BLaER1 treated with 17β-estradiol and CSF1 and Interleukin-3, amounts not matched to agents 10 nM and 100 nM (cell line): ENCODE measurements around the gene PIK3C2B.

Experiments used
- H3K27ac ChIP-seq, 11 experiments: shearing (Covaris generic); formaldehyde crosslinking; 2 replicates each; pipeline ENCODE4 v1.8.1; 2022
- H3K27me3 ChIP-seq, 11 experiments: shearing (Covaris generic); formaldehyde crosslinking; 2 replicates each; pipeline ENCODE4 v1.8.1; 2022
- H3K36me3 ChIP-seq, 11 experiments: shearing (Covaris generic); formaldehyde crosslinking; 2 replicates each; pipeline ENCODE4 v1.8.1; 2022
- H3K4me1 ChIP-seq, 10 experiments: shearing (Covaris generic); formaldehyde crosslinking; 2 replicates each; pipeline ENCODE4 v1.8.1; 2022
- H3K4me2 ChIP-seq, 11 experiments: shearing (Covaris generic); formaldehyde crosslinking; 2 replicates each; pipeline ENCODE4 v1.8.1; 2022
- H3K4me3 ChIP-seq, 10 experiments: shearing (Covaris generic); formaldehyde crosslinking; 2 replicates each; pipeline ENCODE4 v1.8.1; 2022
- H3K9ac ChIP-seq, 11 experiments: shearing (Covaris generic); formaldehyde crosslinking; 2 replicates each; pipeline ENCODE4 v1.8.1; 2022
- H3K9me3 ChIP-seq, 11 experiments: shearing (Covaris generic); formaldehyde crosslinking; replicated peaks in 1 of 11; 2 replicates each; pipeline ENCODE4 v1.8.1; 2022
- H4K20me1 ChIP-seq, 11 experiments: shearing (Covaris generic); formaldehyde crosslinking; 2 replicates each; pipeline ENCODE4 v1.8.1; 2022
- Cebpa-rat ChIP-seq, 11 experiments: shearing (Covaris generic); IDR thresholded peaks; 2 replicates each; pipeline ENCODE4 v1.8.1; 2022

PIK3C2B gene

DNA sequence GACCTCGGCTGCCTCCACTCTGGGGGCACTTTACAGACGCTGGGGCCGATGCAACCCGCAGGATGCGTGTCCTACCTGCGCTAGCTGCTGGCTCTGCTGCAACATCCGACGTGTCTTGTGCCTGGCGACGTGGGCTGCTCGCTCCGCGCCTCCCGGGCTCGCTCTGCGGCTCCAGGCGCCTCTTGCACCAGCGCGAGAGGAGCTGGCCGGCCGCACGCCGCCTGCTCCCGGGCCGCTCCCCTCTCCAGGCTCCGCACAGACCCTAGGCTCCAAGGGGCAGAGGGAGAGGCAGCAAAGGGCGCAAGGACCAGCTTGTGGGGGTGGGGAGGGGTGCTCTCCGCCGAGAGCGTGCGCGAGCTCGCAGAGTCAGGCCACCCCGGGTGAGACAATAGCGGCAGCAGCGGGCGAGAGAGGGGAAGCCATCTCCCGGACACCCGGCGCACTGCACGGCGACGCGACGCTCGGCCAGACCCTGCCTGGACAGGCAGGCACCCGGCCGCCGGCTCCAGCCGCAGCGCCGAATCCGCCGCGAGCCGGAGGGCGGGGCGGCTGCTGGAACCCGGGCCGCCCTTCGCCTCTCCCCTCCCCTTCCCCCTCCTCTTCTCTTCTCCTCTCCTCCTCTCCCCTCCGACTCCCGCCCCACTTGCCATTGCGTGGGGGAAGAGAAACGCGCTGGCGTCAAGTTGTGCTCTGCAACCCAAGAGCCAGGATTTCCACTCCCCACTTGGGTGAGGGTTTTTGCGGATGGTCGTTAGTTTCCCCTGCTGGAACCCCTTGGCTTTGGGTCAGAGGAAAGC is at the start of gene PIK3C2B:
Gene PIK3C2B (minus strand): TSS at position 525 of the 797 bp plus-strand sequence. CDS start 25,003 bp downstream, outside the sequence.
- Histone ChIP-seq H3K4me2 (peak within 1 kb of the TSS; percentile 91 to 99 (median 97)), H3K4me3 (peak within 1 kb of the TSS; percentile 69 to 97 (median 92)), H3K4me1 (peaks cover 63 to 86% (median 80%) of the 10 kb centered on the region in 10 experiments), H3K9me3 (no peaks in the 10 kb centered on the region), H4K20me1 (peaks cover 0 to 39% (median 12%) of the 10 kb centered on the region in 11 experiments; a peak in 14 of 22 replicates), H3K36me3 (peaks cover 0 to 14% (median 10%) of the 10 kb centered on the region in 11 experiments; a peak in 15 of 22 replicates), H3K27ac (peak within 1 kb of the TSS; percentile 41 to 98 (median 92); a peak in 21 of 22 replicates), H3K27me3 (no peaks in the 10 kb centered on the region), H3K9ac (peak within 1 kb of the TSS; percentile 78 to 96 (median 93))
- TF ChIP-seq Cebpa-rat (IDR thresholded peaks at IDR 0.05): no peak

DNA sequence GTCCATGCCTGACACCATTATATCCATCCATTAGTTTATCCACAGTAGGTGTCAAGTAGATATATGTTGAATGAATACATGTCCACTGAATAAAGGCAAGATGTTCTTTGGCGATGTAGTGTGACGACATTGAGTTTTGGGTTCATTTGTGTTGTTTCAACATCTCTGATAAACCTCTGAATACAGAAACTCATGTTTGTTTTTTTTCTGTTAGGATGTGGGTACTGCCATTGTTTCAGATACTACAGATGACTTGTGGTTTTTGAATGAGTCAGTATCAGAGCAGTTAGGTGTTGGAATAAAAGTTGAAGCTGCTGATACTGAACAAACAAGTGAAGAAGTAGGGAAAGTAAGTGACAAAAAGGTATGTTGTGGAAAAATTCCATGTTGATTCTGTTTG is 49.7 kb upstream of the PIK3C2B start:
- H3K9me3 ChIP-seq: no peaks in the 10 kb centered on the region
- no peak for TF ChIP-seq Cebpa-rat (IDR thresholded peaks at IDR 0.05)
- H3K4me2 ChIP-seq: peak overlapping the region in 6 of 11 experiments; percentile 2 to 47 (median 32); a peak in 9 of 22 replicates
- H3K4me1 ChIP-seq: peaks cover 0 to 35% (median 24%) of the 10 kb centered on the region in 10 experiments; a peak in 17 of 20 replicates
- peaks cover 0 to 98% (median 3%) of the 10 kb centered on the region in 11 experiments; a peak in 8 of 22 replicates for H4K20me1 ChIP-seq
- H3K36me3 ChIP-seq: peaks cover 100% of the 10 kb centered on the region in 11 experiments
- H3K9ac ChIP-seq: no peak overlapping the region; a peak in 1 of 22 replicates
- H3K4me3 ChIP-seq: no peak overlapping the region
- H3K27me3 ChIP-seq: no peaks in the 10 kb centered on the region
- peak overlapping the region in 9 of 11 experiments; percentile 46 to 71 (median 67); a peak in 17 of 22 replicates for H3K27ac ChIP-seq

DNA sequence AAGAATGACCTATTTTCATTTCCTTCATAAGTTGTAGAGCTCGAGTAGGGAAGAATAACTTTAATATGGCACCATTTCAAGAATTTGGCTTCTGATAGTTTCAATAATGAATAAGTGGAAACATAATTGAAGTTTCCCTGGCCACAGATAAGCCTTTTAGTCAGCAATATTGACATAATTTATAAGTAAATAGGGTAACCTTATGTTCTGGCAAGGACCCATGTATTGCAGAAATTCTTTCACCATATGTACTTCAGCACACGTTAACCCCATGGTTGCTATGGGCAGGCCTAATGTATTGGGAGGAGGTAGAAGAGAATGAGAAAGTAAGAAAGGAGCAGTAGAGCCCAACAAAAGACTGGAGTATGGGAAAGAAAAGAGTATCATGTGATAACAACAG is 47.0 kb upstream of the PIK3C2B start:
- peaks cover 100% of the 10 kb centered on the region in 11 experiments for H3K36me3 ChIP-seq
- no peak overlapping the region for H3K9ac ChIP-seq
- H3K4me3 ChIP-seq: no peak overlapping the region
- H3K4me1 ChIP-seq: peaks cover 0 to 35% (median 24%) of the 10 kb centered on the region in 10 experiments; a peak in 17 of 20 replicates
- no peaks in the 10 kb centered on the region for H3K9me3 ChIP-seq
- no peak for TF ChIP-seq Cebpa-rat (IDR thresholded peaks at IDR 0.05)
- H3K27ac ChIP-seq: no peak overlapping the region
- no peak overlapping the region for H3K4me2 ChIP-seq
- H3K27me3 ChIP-seq: no peaks in the 10 kb centered on the region
- peaks cover 0 to 96% (median 7%) of the 10 kb centered on the region in 11 experiments; a peak in 11 of 22 replicates for H4K20me1 ChIP-seq

GRCh38 chr1:204532832-204533231 is 38.2 kb upstream of the PIK3C2B start:
- no peak for TF ChIP-seq Cebpa-rat (IDR thresholded peaks at IDR 0.05)
- no peaks in the 10 kb centered on the region for H3K9me3 ChIP-seq
- H3K36me3 ChIP-seq: peaks cover 98 to 100% (median 100%) of the 10 kb centered on the region in 11 experiments
- H3K4me3 ChIP-seq: no peak overlapping the region
- H3K27me3 ChIP-seq: no peaks in the 10 kb centered on the region
- no peak overlapping the region for H3K27ac ChIP-seq
- H3K9ac ChIP-seq: no peak overlapping the region
- H3K4me1 ChIP-seq: peaks cover 14 to 32% (median 24%) of the 10 kb centered on the region in 10 experiments; a peak in 17 of 20 replicates
- H4K20me1 ChIP-seq: peaks cover 14 to 99% (median 44%) of the 10 kb centered on the region in 11 experiments; a peak in 19 of 22 replicates
- H3K4me2 ChIP-seq: no peak overlapping the region

GRCh38 chr1:204530932-204531331 is 36.3 kb upstream of the PIK3C2B start:
- Histone ChIP-seq H4K20me1 (peaks cover 12 to 94% (median 41%) of the 10 kb centered on the region in 11 experiments; a peak in 19 of 22 replicates), H3K4me2 (peak overlapping the region in 5 of 11 experiments; percentile 4 to 50 (median 25); a peak in 6 of 22 replicates), H3K36me3 (peaks cover 98 to 100% (median 100%) of the 10 kb centered on the region in 11 experiments), H3K4me3 (no peak overlapping the region), H3K4me1 (peaks cover 14 to 32% (median 24%) of the 10 kb centered on the region in 10 experiments; a peak in 17 of 20 replicates), H3K27me3 (no peaks in the 10 kb centered on the region), H3K9ac (no peak overlapping the region), H3K9me3 (no peaks in the 10 kb centered on the region), H3K27ac (peak overlapping the region in 6 of 11 experiments; percentile 3 to 41 (median 21); a peak in 7 of 22 replicates)
- TF ChIP-seq Cebpa-rat (IDR thresholded peaks at IDR 0.05): no peak

DNA sequence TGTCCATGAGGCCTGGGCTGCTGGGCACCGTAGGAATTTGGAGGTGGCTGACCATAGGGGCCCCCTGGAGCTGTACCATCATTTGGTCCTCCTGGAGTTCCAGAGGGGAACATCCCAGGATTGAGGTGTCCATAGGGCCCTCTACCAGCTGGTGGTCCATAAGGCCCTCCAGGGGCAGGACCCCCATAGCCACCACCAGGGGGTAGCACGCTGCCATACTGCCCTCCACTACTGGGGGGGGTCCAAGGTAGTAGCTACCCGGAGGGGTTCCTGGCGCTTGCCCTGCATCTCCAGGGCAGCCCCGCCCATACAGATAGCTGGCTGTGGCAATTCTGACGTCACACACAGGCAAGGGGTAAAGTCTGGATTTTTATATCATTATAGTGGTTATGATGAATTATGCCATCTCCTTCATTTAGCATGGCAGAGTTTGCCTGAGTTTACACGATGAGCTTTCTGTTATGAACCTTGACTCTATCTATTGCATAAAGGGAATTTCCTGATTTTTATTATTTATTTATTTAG is 34.8 kb upstream of the PIK3C2B start:
- no peak for TF ChIP-seq Cebpa-rat (IDR thresholded peaks at IDR 0.05)

GRCh38 chr1:204528677-204529076 is 34.1 kb upstream of the PIK3C2B start:
- TF ChIP-seq Cebpa-rat (IDR thresholded peaks at IDR 0.05): no peak
- H3K4me1 ChIP-seq: peaks cover 23 to 49% (median 32%) of the 10 kb centered on the region in 10 experiments; a peak in 18 of 20 replicates
- no peak overlapping the region for H3K4me3 ChIP-seq
- H3K9ac ChIP-seq: no peak overlapping the region
- peaks cover 97 to 100% (median 100%) of the 10 kb centered on the region in 11 experiments for H3K36me3 ChIP-seq
- peak overlapping the region in 1 of 11 experiments; percentile 8; a peak in 1 of 22 replicates for H3K4me2 ChIP-seq
- H4K20me1 ChIP-seq: peaks cover 8 to 94% (median 52%) of the 10 kb centered on the region in 11 experiments; a peak in 20 of 22 replicates
- H3K27ac ChIP-seq: peak overlapping the region in 2 of 11 experiments; percentile 24 to 28; a peak in 5 of 22 replicates
- no peaks in the 10 kb centered on the region for H3K27me3 ChIP-seq
- peaks cover 5 to 8% (median 6%) of the 10 kb centered on the region in 11 experiments for H3K9me3 ChIP-seq

More for the DNA sequence above, 34.8 kb upstream of the PIK3C2B start:
- H3K9me3 ChIP-seq: peaks cover 0 to under 1% (median 0%) of the 10 kb centered on the region in 11 experiments; a peak in 2 of 22 replicates
- peaks cover 98 to 100% (median 100%) of the 10 kb centered on the region in 11 experiments for H3K36me3 ChIP-seq
- H3K27ac ChIP-seq: peak overlapping the region in 2 of 11 experiments; percentile 24 to 28; a peak in 2 of 22 replicates
- no peak overlapping the region for H3K9ac ChIP-seq
- H3K27me3 ChIP-seq: no peaks in the 10 kb centered on the region
- peaks cover 9 to 94% (median 55%) of the 10 kb centered on the region in 11 experiments; a peak in 20 of 22 replicates for H4K20me1 ChIP-seq
- H3K4me2 ChIP-seq: no peak overlapping the region
- peaks cover 16 to 42% (median 28%) of the 10 kb centered on the region in 10 experiments; a peak in 18 of 20 replicates for H3K4me1 ChIP-seq
- H3K4me3 ChIP-seq: no peak overlapping the region

- no peak overlapping the region for H3K4me3 ChIP-seq
- H3K27me3 ChIP-seq: no peaks in the 10 kb centered on the region
- H4K20me1 ChIP-seq: peaks cover 8 to 91% (median 48%) of the 10 kb centered on the region in 11 experiments; a peak in 20 of 22 replicates
- no peak for TF ChIP-seq Cebpa-rat (IDR thresholded peaks at IDR 0.05)
- H3K9ac ChIP-seq: no peak overlapping the region; a peak in 1 of 22 replicates
- H3K27ac ChIP-seq: peak overlapping the region in 2 of 11 experiments; percentile 24 to 28; a peak in 4 of 22 replicates
- H3K9me3 ChIP-seq: peaks cover 9 to 13% (median 10%) of the 10 kb centered on the region in 11 experiments
- H3K36me3 ChIP-seq: peaks cover 97 to 100% (median 100%) of the 10 kb centered on the region in 11 experiments
- H3K4me2 ChIP-seq: peak overlapping the region in 1 of 11 experiments; percentile 8; a peak in 2 of 22 replicates
- H3K4me1 ChIP-seq: peaks cover 26 to 52% (median 35%) of the 10 kb centered on the region in 10 experiments; a peak in 18 of 20 replicates
Observed at GRCh38 chr1:204528241-204528640, 33.6 kb upstream of the PIK3C2B start.
